GM23248 (cell line): Measurements from ENCODE around the gene TRIM27. TPM values are rescaled to one million over a fixed set of nuclear protein-coding genes. Genes with fewer than 3 reads are reported as not detected.

Experiments used
- DNase-seq: peaks from one replicate; pipeline ENCODE4 v3.0.0-alpha.2; 2015
- H2AFZ ChIP-seq: fragments of 200-600 bp; sonication (generic); 2 replicates; pipeline ENCODE4 v1.6.1; 2016; ENCODE audit warnings: antibody characterized with exemption
- H3F3A ChIP-seq: fragments of 200-600 bp; sonication (generic); 2 replicates; pipeline ENCODE4 v1.6.1; 2016; ENCODE audit warnings: mild to moderate bottlenecking, antibody characterized with exemption, mixed run types; ENCODE audit not compliant: insufficient read depth
- H3K27ac ChIP-seq: fragments of 200-600 bp; sonication (generic); 2 replicates; pipeline ENCODE4 v1.5.1; 2016; ENCODE audit warnings: mild to moderate bottlenecking
- H3K27me3 ChIP-seq: fragments of 200-600 bp; sonication (generic); replicated peaks from 2 replicates; pipeline ENCODE4 v1.6.1; 2016; ENCODE audit warnings: mild to moderate bottlenecking; ENCODE audit not compliant: insufficient read depth
- H3K36me3 ChIP-seq: fragments of 200-600 bp; sonication (generic); 2 replicates; pipeline ENCODE4 v1.6.1; 2016; ENCODE audit warnings: low read depth, mild to moderate bottlenecking
- H3K4me1 ChIP-seq: fragments of 200-600 bp; sonication (generic); 2 replicates; pipeline ENCODE4 v1.6.1; 2016; ENCODE audit warnings: mild to moderate bottlenecking; ENCODE audit not compliant: insufficient read depth
- H3K4me2 ChIP-seq: fragments of 200-600 bp; sonication (generic); one replicate; pipeline ENCODE4 v1.6.1; 2016; ENCODE audit warnings: mild to moderate bottlenecking; ENCODE audit not compliant: unreplicated experiment
- H3K4me3 ChIP-seq: fragments of 200-600 bp; sonication (generic); 2 replicates; pipeline ENCODE4 v1.5.1; 2016; ENCODE audit warnings: mild to moderate bottlenecking
- H3K79me2 ChIP-seq: fragments of 200-600 bp; sonication (generic); 2 replicates; pipeline ENCODE4 v1.6.1; 2016; ENCODE audit warnings: mild to moderate bottlenecking; ENCODE audit not compliant: insufficient read depth
- H3K9ac ChIP-seq: fragments of 200-600 bp; sonication (generic); 2 replicates; pipeline ENCODE4 v1.6.1; 2016; ENCODE audit warnings: mild to moderate bottlenecking
- H3K9me2 ChIP-seq: fragments of 200-600 bp; sonication (generic); 2 replicates; pipeline ENCODE4 v1.6.1; 2016; ENCODE audit warnings: mixed run types, mild to moderate bottlenecking, moderate library complexity; ENCODE audit not compliant: insufficient read depth
- H3K9me3 ChIP-seq: fragments of 200-600 bp; sonication (generic); one replicate; pipeline ENCODE4 v1.6.1; 2017; ENCODE audit warnings: low read depth
- H4K20me1 ChIP-seq: fragments of 200-600 bp; sonication (generic); 2 replicates; pipeline ENCODE4 v1.6.0; 2016; ENCODE audit not compliant: insufficient read depth
- EZH2 ChIP-seq: fragments of 200-600 bp; sonication (generic); IDR thresholded peaks from 2 replicates; pipeline ENCODE4 v1.6.1; 2018; ENCODE audit warnings: antibody characterized with exemption, mild to moderate bottlenecking; ENCODE audit not compliant: insufficient read depth, poor library complexity, severe bottlenecking
- EZH2phosphoT487 ChIP-seq: fragments of 200-600 bp; sonication (generic); IDR thresholded peaks from 2 replicates; pipeline ENCODE4 v1.6.1; 2018; ENCODE audit warnings: antibody characterized with exemption, moderate library complexity, mild to moderate bottlenecking, low read depth; ENCODE audit not compliant: insufficient read depth
- WGBS, 2 experiments: methylation state at CpG; one replicate each; pipeline ENCODE4 v1.1.6; 2015 to 2017; ENCODE audit warnings: low lambda C conversion rate in 2 of 2, low coverage in 1 of 2; ENCODE audit errors: missing lambda C conversion rate in 2 of 2; 5-methylcytosine and 5-hydroxymethylcytosine counted together
- in situ Hi-C: fragments of 300-500 bp; cut with MboI; formaldehyde crosslinking; loops from 2 replicates; pipeline ENCODE4 v1.15.0; 2020
- polyA plus RNA-seq: library from polyadenylated mRNA; unstranded; fragments of >200 nt; fragmentation: Nextera tagmentation; extraction: Ambion mirVana; gene quantifications from 2 replicates; pipeline ENCODE4 v1.2.1, GENCODE V29; 2016
- total RNA-seq: library from RNA; depleted of rRNA; stranded (reverse); fragments of >200 nt; shearing (Covaris generic); gene quantifications from 2 replicates; pipeline ENCODE4 v1.2.3, GENCODE V29; 2014

TRIM27 gene
- total and polyA plus RNA-seq, 2 experiments from 2014 or later: 40.2 to 67.7 TPM

- Histone ChIP-seq H3K36me3 (no peaks in the 10 kb centered on the region), H3K9me3 (no peaks in the 10 kb centered on the region), H3K27me3 (no peaks in the 10 kb centered on the region), H3K79me2 (peaks cover 7% of the 10 kb centered on the region), H3K4me3 (no peak overlapping the region), H4K20me1 (no peaks in the 10 kb centered on the region), H2AFZ (no peak overlapping the region), H3K9me2 (no peaks in the 10 kb centered on the region), H3K4me2 (no peak overlapping the region), H3K27ac (no peak overlapping the region), H3K4me1 (no peaks in the 10 kb centered on the region; the same call in 1 of the 2 replicates), H3F3A (no peaks in the 10 kb centered on the region), H3K9ac (no peak overlapping the region)
- in situ Hi-C loops: no loop called here
- no peak for DNase-seq
- 62 to 63% methylated on average over 5 of the region's 5 CpGs for WGBS, 2 experiments
- no peak for TF ChIP-seq EZH2phosphoT487
- no peak for TF ChIP-seq EZH2
Observed at GRCh38 chr6:28927846-28928245, 4.1 kb upstream of the TRIM27 start.

- in situ Hi-C loops: no loop called here
- Histone ChIP-seq H3K4me2 (peak overlapping the region; percentile 94), H3K27me3 (no peaks in the 10 kb centered on the region), H3F3A (0 out of 2 replicates have a peak, but pooled peaks cover 15% of the 10 kb centered on the region), H4K20me1 (no peaks in the 10 kb centered on the region), H3K36me3 (peaks cover 27% of the 10 kb centered on the region), H3K9me2 (no peaks in the 10 kb centered on the region), H3K79me2 (peaks cover 55% of the 10 kb centered on the region), H3K27ac (peak overlapping the region; percentile 74), H2AFZ (peak overlapping the region; percentile 98), H3K4me1 (peaks cover 9% of the 10 kb centered on the region; the same call in 1 of the 2 replicates), H3K4me3 (peak overlapping the region; percentile 94), H3K9ac (peak overlapping the region; percentile 86), H3K9me3 (no peaks in the 10 kb centered on the region)
- peak; percentile 70 for DNase-seq
- TF ChIP-seq EZH2: no peak
- TF ChIP-seq EZH2phosphoT487: no peak
- 0 to 1% methylated on average over 22 to 33 of the region's 33 CpGs for WGBS, 2 experiments
Observed at GRCh38 chr6:28922821-28923317, 916 bp downstream of the TRIM27 start.

GRCh38 chr6:28922004-28922820 is 1.6 kb downstream of the TRIM27 start:
- Histone ChIP-seq H3K9me3 (no peaks in the 10 kb centered on the region), H3K9me2 (no peaks in the 10 kb centered on the region), H3K79me2 (peaks cover 61% of the 10 kb centered on the region), H3K27me3 (no peaks in the 10 kb centered on the region), H3K36me3 (peaks cover 33% of the 10 kb centered on the region), H3F3A (0 out of 2 replicates have a peak, but pooled peaks cover 15% of the 10 kb centered on the region), H3K27ac (peak overlapping the region; percentile 74), H3K4me3 (peak overlapping the region; percentile 94), H2AFZ (peak overlapping the region; percentile 98), H3K4me1 (peaks cover 9% of the 10 kb centered on the region; the same call in 1 of the 2 replicates), H4K20me1 (no peaks in the 10 kb centered on the region), H3K9ac (peak overlapping the region; percentile 86), H3K4me2 (peak overlapping the region; percentile 94)
- WGBS, 2 experiments: 40 to 42% methylated on average over 10 of the region's 10 CpGs
- TF ChIP-seq EZH2: no peak
- TF ChIP-seq EZH2phosphoT487: no peak
- in situ Hi-C loops: no loop called here
- peak; percentile 73 for DNase-seq

GRCh38 chr6:28920281-28920680 is 3.5 kb downstream of the TRIM27 start:
- Histone ChIP-seq H3K4me3 (no peak overlapping the region), H3K27ac (no peak overlapping the region), H3K9ac (no peak overlapping the region), H3K4me1 (peaks cover 9% of the 10 kb centered on the region; the same call in 1 of the 2 replicates), H3K36me3 (peaks cover 46% of the 10 kb centered on the region), H4K20me1 (no peaks in the 10 kb centered on the region), H3K4me2 (no peak overlapping the region), H3K9me2 (no peaks in the 10 kb centered on the region), H3K27me3 (no peaks in the 10 kb centered on the region), H3F3A (0 out of 2 replicates have a peak, but pooled peaks cover 15% of the 10 kb centered on the region), H3K9me3 (no peaks in the 10 kb centered on the region), H3K79me2 (peaks cover 80% of the 10 kb centered on the region), H2AFZ (no peak overlapping the region)
- WGBS, 2 experiments: 100% methylated on average over 1 of the region's 1 CpG
- in situ Hi-C loops: no loop called here
- TF ChIP-seq EZH2phosphoT487 (no peak), EZH2 (no peak)
- no peak for DNase-seq
